ENCODE results near the gene CERS4.
A peak's percentile ranks its signal among the peaks of the same experiment; 100 is the strongest.
"Not testable (repeated sequence)": the region's sequence is repeated elsewhere in the genome, so short reads cannot be mapped to it uniquely, and the experiment has no call there.

The CERS4 gene

DNA sequence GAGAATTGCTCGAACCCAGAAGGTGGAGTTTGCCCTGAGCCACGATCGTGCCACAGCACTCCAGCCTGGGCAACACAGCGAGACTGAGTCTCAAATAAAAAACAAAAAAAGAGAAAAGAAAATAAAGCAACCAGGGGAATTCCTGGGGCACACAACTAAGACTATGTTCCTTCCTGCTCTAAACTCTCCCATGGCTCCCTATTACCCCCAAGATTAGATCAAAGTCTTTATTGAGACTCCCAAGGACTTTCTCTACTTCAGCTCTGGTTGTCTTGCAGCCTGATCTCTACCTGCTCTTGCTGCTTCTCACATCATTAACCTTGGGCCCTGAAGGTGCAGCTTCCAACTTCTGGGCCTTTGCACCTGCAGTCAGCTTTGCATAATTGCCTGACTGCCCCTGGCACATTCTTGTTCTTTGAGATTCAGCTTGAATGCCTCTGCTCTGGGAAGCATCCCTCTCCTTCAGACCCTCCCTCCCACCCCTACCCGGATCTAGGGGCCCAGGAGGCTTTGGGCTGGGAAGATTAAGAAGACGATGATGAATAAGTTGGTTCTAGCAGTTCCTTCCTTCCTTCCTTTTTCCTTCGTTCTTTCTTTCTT, 16.8 kb upstream of the CERS4 start:
- H3K27me3 ChIP-seq (ENCODE audit: control insufficient read depth, low read length) = peaks cover 9% of the 10 kb centered on the region; the same call in 1 of the 2 replicates
- H3K36me3 ChIP-seq (ENCODE audit: control insufficient read depth, low read length) = no peaks in the 10 kb centered on the region
- H3K4me1 ChIP-seq (ENCODE audit: control insufficient read depth, low read length) = peaks cover 63% of the 10 kb centered on the region
- peak overlapping the region; percentile 92 for H3K27ac ChIP-seq (ENCODE audit: low read depth, low read length)
- no peaks in the 10 kb centered on the region for H3K9me2 ChIP-seq (replicated peaks; ENCODE audit: control insufficient read depth, low read length)
- no peaks in the 10 kb centered on the region for H4K20me1 ChIP-seq (ENCODE audit: control insufficient read depth, insufficient read depth, low read depth, low read length)
- H3K9me3 ChIP-seq (ENCODE audit: control insufficient read depth, insufficient read depth, low read length) = no peaks in the 10 kb centered on the region
- peaks cover 41% of the 10 kb centered on the region for H3F3A ChIP-seq (ENCODE audit: control insufficient read depth, insufficient read depth)
- peak overlapping the region; percentile 51 for H3K4me3 ChIP-seq (ENCODE audit: low read length)
- H3K79me2 ChIP-seq (ENCODE audit: control insufficient read depth, low read length) = no peaks in the 10 kb centered on the region
- peak overlapping the region; percentile 86 for H3K4me2 ChIP-seq (ENCODE audit: low read length)
- TF ChIP-seq EZH2phosphoT487 (IDR thresholded peaks at IDR 0.05; ENCODE audit: borderline replicate concordance, low read length) = no peak
- TF ChIP-seq, protein P1, sequence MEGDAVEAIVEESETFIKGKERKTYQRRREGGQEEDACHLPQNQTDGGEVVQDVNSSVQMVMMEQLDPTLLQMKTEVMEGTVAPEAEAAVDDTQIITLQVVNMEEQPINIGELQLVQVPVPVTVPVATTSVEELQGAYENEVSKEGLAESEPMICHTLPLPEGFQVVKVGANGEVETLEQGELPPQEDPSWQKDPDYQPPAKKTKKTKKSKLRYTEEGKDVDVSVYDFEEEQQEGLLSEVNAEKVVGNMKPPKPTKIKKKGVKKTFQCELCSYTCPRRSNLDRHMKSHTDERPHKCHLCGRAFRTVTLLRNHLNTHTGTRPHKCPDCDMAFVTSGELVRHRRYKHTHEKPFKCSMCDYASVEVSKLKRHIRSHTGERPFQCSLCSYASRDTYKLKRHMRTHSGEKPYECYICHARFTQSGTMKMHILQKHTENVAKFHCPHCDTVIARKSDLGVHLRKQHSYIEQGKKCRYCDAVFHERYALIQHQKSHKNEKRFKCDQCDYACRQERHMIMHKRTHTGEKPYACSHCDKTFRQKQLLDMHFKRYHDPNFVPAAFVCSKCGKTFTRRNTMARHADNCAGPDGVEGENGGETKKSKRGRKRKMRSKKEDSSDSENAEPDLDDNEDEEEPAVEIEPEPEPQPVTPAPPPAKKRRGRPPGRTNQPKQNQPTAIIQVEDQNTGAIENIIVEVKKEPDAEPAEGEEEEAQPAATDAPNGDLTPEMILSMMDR (IDR thresholded peaks at IDR 0.05; ENCODE audit: low read depth, low read length, poor library complexity, severe bottlenecking) = no peak

DNA sequence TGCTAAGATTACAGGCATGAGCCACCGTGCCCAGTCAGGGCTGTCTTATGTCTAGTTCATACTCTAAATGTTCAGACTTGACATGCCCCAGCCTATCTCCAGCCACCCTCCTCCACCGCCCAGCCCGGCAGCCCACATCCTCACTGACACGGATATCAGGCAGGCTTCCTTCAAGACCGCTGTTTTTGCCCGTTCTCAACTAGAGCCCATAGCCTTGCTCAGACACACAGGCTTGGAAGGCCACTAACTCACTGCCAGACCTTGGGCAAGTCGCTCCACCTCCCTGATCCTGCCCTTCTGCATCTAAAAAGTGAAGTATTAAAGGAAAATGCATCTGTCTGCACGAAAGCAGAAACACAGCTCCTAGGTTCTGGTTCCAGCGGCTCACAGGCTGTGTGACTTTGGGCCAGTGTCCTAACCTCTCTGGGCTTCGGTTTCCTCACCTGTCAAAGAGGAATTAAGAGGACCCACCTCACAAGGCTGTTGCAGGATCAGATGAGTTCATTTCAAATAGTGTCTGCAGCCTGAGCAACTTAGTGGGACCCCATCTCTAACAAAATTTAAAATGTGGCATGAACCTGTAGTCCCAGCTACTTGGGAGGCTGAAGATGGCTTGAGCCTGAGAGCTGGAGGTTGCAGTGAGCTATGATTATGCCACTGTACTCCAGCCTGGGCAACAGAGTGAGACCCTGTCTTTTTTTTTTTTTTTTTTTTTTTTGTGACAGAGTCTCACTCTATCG, 14.5 kb upstream of the CERS4 start:
- peaks cover 62% of the 10 kb centered on the region for H3K4me1 ChIP-seq (ENCODE audit: control insufficient read depth, low read length)
- H3K4me2 ChIP-seq (ENCODE audit: low read length) = peak overlapping the region; percentile 86
- H3K4me3 ChIP-seq (ENCODE audit: low read length) = peak overlapping the region; percentile 59

DNA sequence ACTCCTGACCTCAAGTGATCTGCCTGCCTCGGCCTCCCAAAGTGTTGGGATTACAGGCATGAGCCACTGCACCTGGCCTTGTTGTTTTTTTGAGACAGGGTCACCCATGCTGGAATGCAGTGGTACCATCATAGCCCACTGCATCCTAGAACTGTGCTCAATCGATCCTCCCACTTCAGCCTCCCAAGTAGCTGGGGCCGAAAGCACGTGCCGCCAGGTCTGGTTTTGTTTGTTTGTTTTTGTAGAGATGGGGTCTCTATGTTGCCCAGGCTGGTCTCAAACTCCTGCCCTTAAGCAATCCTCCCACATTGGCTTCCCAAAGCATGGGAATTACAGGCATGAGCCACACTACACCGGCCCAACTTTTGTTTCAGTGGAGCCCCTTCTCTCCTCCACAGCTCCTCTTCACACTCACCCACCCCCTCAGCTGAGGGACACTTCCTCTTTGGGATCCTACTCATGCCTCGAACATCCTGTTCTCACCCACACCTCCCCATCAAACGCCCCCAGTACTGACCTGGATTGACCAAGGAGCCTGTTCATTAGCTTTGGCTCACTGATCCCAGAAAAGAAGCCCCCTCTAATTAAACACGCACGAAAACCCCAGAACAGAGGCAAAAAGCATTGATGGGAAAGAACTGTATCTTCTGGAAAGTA, 12.8 kb upstream of the CERS4 start:
- Histone ChIP-seq H3K79me2 (ENCODE audit: control insufficient read depth, low read length) (no peaks in the 10 kb centered on the region), H4K20me1 (ENCODE audit: control insufficient read depth, insufficient read depth, low read depth, low read length) (no peaks in the 10 kb centered on the region), H3K9me3 (ENCODE audit: control insufficient read depth, insufficient read depth, low read length) (no peaks in the 10 kb centered on the region), H3K36me3 (ENCODE audit: control insufficient read depth, low read length) (no peaks in the 10 kb centered on the region), H3K4me3 (ENCODE audit: low read length) (peak overlapping the region; percentile 33), H3K27ac (ENCODE audit: low read depth, low read length) (peak overlapping the region; percentile 92), H3K27me3 (ENCODE audit: control insufficient read depth, low read length) (no peaks in the 10 kb centered on the region; the same call in 1 of the 2 replicates), H3F3A (ENCODE audit: control insufficient read depth, insufficient read depth) (peaks cover 35% of the 10 kb centered on the region), H3K4me1 (ENCODE audit: control insufficient read depth, low read length) (peaks cover 61% of the 10 kb centered on the region), H3K9me2 (replicated peaks; ENCODE audit: control insufficient read depth, low read length) (no peaks in the 10 kb centered on the region), H3K4me2 (ENCODE audit: low read length) (peak overlapping the region; percentile 86)
- TF ChIP-seq, protein P1 (IDR thresholded peaks at IDR 0.05; ENCODE audit: low read depth, low read length, poor library complexity, severe bottlenecking) = no peak
- no peak for TF ChIP-seq EZH2phosphoT487 (IDR thresholded peaks at IDR 0.05; ENCODE audit: borderline replicate concordance, low read length)

More for the DNA sequence above, 14.5 kb upstream of the CERS4 start:
- Histone ChIP-seq H3K79me2 (ENCODE audit: control insufficient read depth, low read length) (no peaks in the 10 kb centered on the region), H3K9me3 (ENCODE audit: control insufficient read depth, insufficient read depth, low read length) (no peaks in the 10 kb centered on the region), H3K27me3 (ENCODE audit: control insufficient read depth, low read length) (no peaks in the 10 kb centered on the region), H3K36me3 (ENCODE audit: control insufficient read depth, low read length) (no peaks in the 10 kb centered on the region), H3K9me2 (replicated peaks; ENCODE audit: control insufficient read depth, low read length) (no peaks in the 10 kb centered on the region), H3K27ac (ENCODE audit: low read depth, low read length) (peak overlapping the region; percentile 92), H4K20me1 (ENCODE audit: control insufficient read depth, insufficient read depth, low read depth, low read length) (no peaks in the 10 kb centered on the region), H3F3A (ENCODE audit: control insufficient read depth, insufficient read depth) (peaks cover 38% of the 10 kb centered on the region)
- TF ChIP-seq, protein P1 (IDR thresholded peaks at IDR 0.05; ENCODE audit: low read depth, low read length, poor library complexity, severe bottlenecking) = no peak
- TF ChIP-seq EZH2phosphoT487 (IDR thresholded peaks at IDR 0.05; ENCODE audit: borderline replicate concordance, low read length) = no peak

DNA sequence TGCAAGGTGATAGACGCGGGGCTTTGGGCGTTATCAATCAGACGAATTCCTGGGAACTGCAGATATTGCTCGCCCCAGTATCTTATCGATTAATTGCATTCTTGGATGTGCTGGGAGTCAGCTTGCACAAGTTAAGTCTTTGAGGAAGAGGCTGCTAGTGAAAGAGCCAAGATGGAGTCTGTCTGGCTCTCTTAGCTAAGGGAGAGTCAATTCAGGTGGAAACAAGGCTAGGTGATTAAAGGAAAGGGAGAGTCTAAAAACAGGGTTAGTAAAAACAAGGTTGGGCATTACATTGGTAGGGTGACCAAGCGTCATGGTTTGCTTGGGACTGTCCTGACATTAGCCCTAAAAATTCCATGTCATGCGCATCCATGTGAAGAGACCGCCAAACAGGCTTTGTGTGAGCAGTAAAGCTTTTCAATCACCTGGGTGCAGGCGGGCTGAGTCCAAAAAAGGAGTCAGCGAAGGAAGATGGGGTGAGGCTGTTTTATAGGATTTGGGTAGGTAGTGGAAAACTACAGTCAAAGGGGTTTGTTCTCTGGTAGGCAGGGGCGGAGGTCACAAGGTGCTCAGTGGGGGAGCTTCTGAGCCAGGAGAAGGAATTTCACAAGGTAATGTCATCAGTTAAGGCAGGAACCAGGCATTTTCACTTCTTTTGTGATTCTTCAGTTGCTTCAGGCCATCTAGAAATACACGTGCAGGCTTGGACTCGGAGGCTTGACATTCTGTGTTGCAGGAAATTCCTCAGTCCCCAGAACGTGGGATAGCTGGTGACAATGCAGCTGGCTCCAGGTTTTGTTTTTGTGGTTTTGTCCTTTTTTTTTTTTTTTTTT, 5.7 kb upstream of the CERS4 start:
- not testable (repeated sequence) for H4K20me1 ChIP-seq (ENCODE audit: control insufficient read depth, insufficient read depth, low read depth, low read length); H3K9me2 ChIP-seq (replicated peaks; ENCODE audit: control insufficient read depth, low read length); H3K36me3 ChIP-seq (ENCODE audit: control insufficient read depth, low read length); H3K4me1 ChIP-seq (ENCODE audit: control insufficient read depth, low read length); H3K4me2 ChIP-seq (ENCODE audit: low read length); H3K79me2 ChIP-seq (ENCODE audit: control insufficient read depth, low read length); H3K4me3 ChIP-seq (ENCODE audit: low read length); H3K27ac ChIP-seq (ENCODE audit: low read depth, low read length); H3F3A ChIP-seq (ENCODE audit: control insufficient read depth, insufficient read depth); H3K9me3 ChIP-seq (ENCODE audit: control insufficient read depth, insufficient read depth, low read length); H3K27me3 ChIP-seq (ENCODE audit: control insufficient read depth, low read length)

Measured in DOHH2 (cell line).